ENCODE results near the gene LGR5. TPM values are rescaled to one million over a fixed set of nuclear protein-coding genes. Genes with fewer than 3 reads are reported as not detected.

The LGR5 gene
- total and polyA plus RNA-seq, 2 of the 4 experiments (the other 2 are of a cell fraction) = not detected

DNA sequence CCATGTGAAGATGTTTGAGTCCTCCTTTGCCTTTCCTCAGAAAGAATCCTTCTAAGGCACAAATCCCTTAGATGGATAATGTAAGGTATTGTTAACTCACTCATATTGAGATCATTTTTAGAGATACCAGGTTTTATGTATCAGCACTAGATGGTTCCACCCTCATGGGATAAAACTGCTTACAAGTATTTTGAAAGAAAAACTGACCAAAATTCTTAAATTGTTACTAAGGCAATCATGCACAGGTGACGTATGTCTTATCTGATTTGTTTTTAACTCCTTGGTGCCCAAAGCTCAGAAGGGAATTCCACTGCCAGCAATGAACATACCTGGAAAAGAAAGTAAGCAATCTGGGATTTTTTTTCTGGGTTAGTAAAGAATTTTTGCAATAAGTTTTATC, 145.6 kb downstream of the LGR5 start:
- no peak overlapping the region for H3K9ac ChIP-seq (ENCODE audit: low read depth, low read length)
- H4K8ac ChIP-seq (ENCODE audit: low read depth in 2 of 2, low read length in 2 of 2) = no peak overlapping the region
- no peak overlapping the region for H2AFZ ChIP-seq (replicated peaks; ENCODE audit: low read length, poor library complexity)
- H2BK15ac ChIP-seq (ENCODE audit: low read depth, low read length) = no peak overlapping the region
- no peak for ATAC-seq (ENCODE audit: low read depth)
- H4K20me1 ChIP-seq (ENCODE audit: insufficient read depth, low read length) = no peaks in the 10 kb centered on the region
- no peak overlapping the region for H3K56ac ChIP-seq (ENCODE audit: extremely low read depth, insufficient read depth, low read length)
- H3K36me3 ChIP-seq (ENCODE audit: control insufficient read depth, insufficient read depth, low read length) = no peaks in the 10 kb centered on the region
- H4K5ac ChIP-seq (ENCODE audit: low read depth, low read length) = no peak overlapping the region
- no peak overlapping the region for H2BK120ac ChIP-seq (ENCODE audit: low read depth, low read length)
- no peaks in the 10 kb centered on the region for H3K79me1 ChIP-seq (ENCODE audit: low read depth in 1 of 2, low read length in 2 of 2)
- no peak overlapping the region for H3K23ac ChIP-seq (ENCODE audit: low read depth, low read length)
- no peaks in the 10 kb centered on the region for H3K4me1 ChIP-seq (ENCODE audit: control insufficient read depth, insufficient read depth, low read length)
- H3K27ac ChIP-seq (ENCODE audit: insufficient read depth, low read length) = no peak overlapping the region
- H4K91ac ChIP-seq (ENCODE audit: insufficient read depth, low read depth, low read length) = no peak overlapping the region
- dilution Hi-C loops (cut with HindIII; ENCODE audit: low sequenced_read_pairs, unreplicated experiment) = no loop called here
- no peak overlapping the region for H2AK5ac ChIP-seq (ENCODE audit: low read depth, low read length)
- no peak for TF ChIP-seq RAD21 (IDR thresholded peaks at IDR 0.05; ENCODE audit: low read length)
- no peak for TF ChIP-seq CHD1 (IDR thresholded peaks at IDR 0.05; ENCODE audit: low read depth, low read length)
- no peak for TF ChIP-seq FOS (IDR thresholded peaks at IDR 0.05; ENCODE audit: low read depth, low read length)
- TF ChIP-seq, protein P1, sequence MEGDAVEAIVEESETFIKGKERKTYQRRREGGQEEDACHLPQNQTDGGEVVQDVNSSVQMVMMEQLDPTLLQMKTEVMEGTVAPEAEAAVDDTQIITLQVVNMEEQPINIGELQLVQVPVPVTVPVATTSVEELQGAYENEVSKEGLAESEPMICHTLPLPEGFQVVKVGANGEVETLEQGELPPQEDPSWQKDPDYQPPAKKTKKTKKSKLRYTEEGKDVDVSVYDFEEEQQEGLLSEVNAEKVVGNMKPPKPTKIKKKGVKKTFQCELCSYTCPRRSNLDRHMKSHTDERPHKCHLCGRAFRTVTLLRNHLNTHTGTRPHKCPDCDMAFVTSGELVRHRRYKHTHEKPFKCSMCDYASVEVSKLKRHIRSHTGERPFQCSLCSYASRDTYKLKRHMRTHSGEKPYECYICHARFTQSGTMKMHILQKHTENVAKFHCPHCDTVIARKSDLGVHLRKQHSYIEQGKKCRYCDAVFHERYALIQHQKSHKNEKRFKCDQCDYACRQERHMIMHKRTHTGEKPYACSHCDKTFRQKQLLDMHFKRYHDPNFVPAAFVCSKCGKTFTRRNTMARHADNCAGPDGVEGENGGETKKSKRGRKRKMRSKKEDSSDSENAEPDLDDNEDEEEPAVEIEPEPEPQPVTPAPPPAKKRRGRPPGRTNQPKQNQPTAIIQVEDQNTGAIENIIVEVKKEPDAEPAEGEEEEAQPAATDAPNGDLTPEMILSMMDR (conservative IDR thresholded peaks at IDR 0.05; ENCODE audit: low read depth, low read length) = no peak
- no peak for TF ChIP-seq RCOR1 (IDR thresholded peaks at IDR 0.05; ENCODE audit: insufficient replicate concordance, low read length)
- TF ChIP-seq MAFK (IDR thresholded peaks at IDR 0.05; ENCODE audit: low read depth, low read length) = no peak
- TF ChIP-seq NFE2L2 (IDR thresholded peaks at IDR 0.05; ENCODE audit: low read depth, low read length) = no peak
- TF ChIP-seq, protein P2, sequence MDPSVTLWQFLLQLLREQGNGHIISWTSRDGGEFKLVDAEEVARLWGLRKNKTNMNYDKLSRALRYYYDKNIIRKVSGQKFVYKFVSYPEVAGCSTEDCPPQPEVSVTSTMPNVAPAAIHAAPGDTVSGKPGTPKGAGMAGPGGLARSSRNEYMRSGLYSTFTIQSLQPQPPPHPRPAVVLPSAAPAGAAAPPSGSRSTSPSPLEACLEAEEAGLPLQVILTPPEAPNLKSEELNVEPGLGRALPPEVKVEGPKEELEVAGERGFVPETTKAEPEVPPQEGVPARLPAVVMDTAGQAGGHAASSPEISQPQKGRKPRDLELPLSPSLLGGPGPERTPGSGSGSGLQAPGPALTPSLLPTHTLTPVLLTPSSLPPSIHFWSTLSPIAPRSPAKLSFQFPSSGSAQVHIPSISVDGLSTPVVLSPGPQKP (IDR thresholded peaks at IDR 0.05; ENCODE audit: borderline replicate concordance, low read depth, low read length) = no peak
- TF ChIP-seq, protein P3, sequence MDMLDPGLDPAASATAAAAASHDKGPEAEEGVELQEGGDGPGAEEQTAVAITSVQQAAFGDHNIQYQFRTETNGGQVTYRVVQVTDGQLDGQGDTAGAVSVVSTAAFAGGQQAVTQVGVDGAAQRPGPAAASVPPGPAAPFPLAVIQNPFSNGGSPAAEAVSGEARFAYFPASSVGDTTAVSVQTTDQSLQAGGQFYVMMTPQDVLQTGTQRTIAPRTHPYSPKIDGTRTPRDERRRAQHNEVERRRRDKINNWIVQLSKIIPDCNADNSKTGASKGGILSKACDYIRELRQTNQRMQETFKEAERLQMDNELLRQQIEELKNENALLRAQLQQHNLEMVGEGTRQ (IDR thresholded peaks at IDR 0.05; ENCODE audit: low read depth, low read length) = no peak
- TF ChIP-seq SMC3 (IDR thresholded peaks at IDR 0.05; ENCODE audit: low read depth, low read length) = no peak
- TF ChIP-seq MAZ (IDR thresholded peaks at IDR 0.05; ENCODE audit: borderline replicate concordance, low read depth, low read length) = no peak
- TF ChIP-seq CEBPB (IDR thresholded peaks at IDR 0.05; ENCODE audit: low read depth, low read length) = no peak
- no peak for TF ChIP-seq POLR2A (IDR thresholded peaks at IDR 0.05; ENCODE audit: low read depth, low read length)
- TF ChIP-seq RFX5 (IDR thresholded peaks at IDR 0.05; ENCODE audit: low read depth, low read length) = no peak
- TF ChIP-seq BHLHE40 (IDR thresholded peaks at IDR 0.05; ENCODE audit: low read depth, low read length) = no peak
- no peak for TF ChIP-seq MXI1 (IDR thresholded peaks at IDR 0.05; ENCODE audit: borderline replicate concordance, low read depth, low read length)
- H3K18ac ChIP-seq (ENCODE audit: low read depth, low read length) = no peak overlapping the region
- H3K14ac ChIP-seq (replicated peaks; ENCODE audit: low read depth, low read length) = no peak overlapping the region
- H3K4me2 ChIP-seq (ENCODE audit: low read depth, low read length) = no peak overlapping the region
- ChIA-PET CTCF (no interaction called here), POLR2A (ENCODE audit: unreplicated experiment) (no interaction called here)
- intact Hi-C loops (cut with micrococcal nuclease) = no loop called here
- no CpG with 5 or more reads among the region's 1 CpG for WGBS, 2 experiments (ENCODE audit: extremely low coverage in 2 of 2, insufficient read length in 1 of 2)
- in situ Hi-C loops (cut with MboI; ENCODE audit: low sequenced_read_pairs) = no loop called here
- no peak overlapping the region for H2BK5ac ChIP-seq (ENCODE audit: low read depth, low read length, poor library complexity, severe bottlenecking)
- H3K27me3 ChIP-seq (ENCODE audit: control insufficient read depth, insufficient read depth, low read length) = peaks cover 12% of the 10 kb centered on the region
- no peaks in the 10 kb centered on the region for H3K9me3 ChIP-seq (ENCODE audit: control insufficient read depth, insufficient read depth, low read length)
- DNase-seq = no peak
- no peak overlapping the region for H3K4ac ChIP-seq (ENCODE audit: low read depth, low read length)
- H2BK20ac ChIP-seq (ENCODE audit: low read depth, low read length) = no peak overlapping the region
- no peak overlapping the region for H3K4me3 ChIP-seq (ENCODE audit: insufficient read depth, low read depth, low read length)
- H3K9me1 ChIP-seq (ENCODE audit: insufficient read depth, low read length) = no peaks in the 10 kb centered on the region
- BruUV-seq (replicated peaks) = no TSS peak
- H2AK9ac ChIP-seq (replicated peaks; ENCODE audit: low read depth, low read length, poor library complexity) = no peak overlapping the region

Data from IMR-90 (cell line).